NT2/D1 (cell line): ENCODE measurements around the gene PIP5KL1.

ENCODE experiments used
- SUZ12 ChIP-seq: IDR thresholded peaks from 2 replicates; pipeline ENCODE4 v1.6.1; 2011; ENCODE audit not compliant: insufficient read length, insufficient read depth; ENCODE audit errors: extremely low read depth
- YY1 ChIP-seq: IDR thresholded peaks from 2 replicates; pipeline ENCODE4 v1.6.1; 2011; ENCODE audit not compliant: insufficient read length, insufficient read depth
- ZNF274 ChIP-seq: IDR thresholded peaks from 2 replicates; pipeline ENCODE4 v1.6.1; 2011; ENCODE audit warnings: mild to moderate bottlenecking, low read depth, low read length

GRCh38 chr9:127884427-127884911 lies 46.1 kb downstream of the PIP5KL1 start:
- TF ChIP-seq ZNF274: no peak
- TF ChIP-seq YY1: no peak
- TF ChIP-seq SUZ12: no peak
